ENCODE results near the gene TROAP.
A peak's percentile ranks its signal among the peaks of the same experiment; 100 is the strongest.
"Not testable (repeated sequence)": the region's sequence is repeated elsewhere in the genome, so short reads cannot be mapped to it uniquely, and the experiment has no call there.

The TROAP gene

GRCh38 chr12:49330631-49331379 lies 7.8 kb downstream of the TROAP start:
- no peak for DNase-seq

- no peak for DNase-seq
These were observed 8.5 kb downstream of the TROAP start for GRCh38 chr12:49331380-49332222.

GRCh38 chr12:49332441-49332861 lies 9.4 kb downstream of the TROAP start:
- DNase-seq: no peak

- no peak for DNase-seq
These were observed 9.9 kb downstream of the TROAP start for GRCh38 chr12:49332891-49333371.

GRCh38 chr12:49333778-49334177 lies 10.7 kb downstream of the TROAP start:
- not testable (repeated sequence) for DNase-seq

GRCh38 chr12:49334226-49334625 lies 11.2 kb downstream of the TROAP start:
- no peak for DNase-seq

- DNase-seq: no peak
These were observed 11.6 kb downstream of the TROAP start for GRCh38 chr12:49334681-49335080.

GRCh38 chr12:49335118-49335954 lies 12.3 kb downstream of the TROAP start:
- no peak for DNase-seq

GRCh38 chr12:49335955-49336644 lies 13.0 kb downstream of the TROAP start:
- no peak for DNase-seq

GRCh38 chr12:49336645-49337584 lies 13.9 kb downstream of the TROAP start, which contains the start of gene C1QL4:
TSS of gene C1QL4 (minus strand) at chr12:49337188. CDS start at chr12:49336477, 711 bp downstream.
- DNase-seq: peak; percentile 38

GRCh38 chr12:49338830-49339463 lies 15.9 kb downstream of the TROAP start:
- DNase-seq: no peak

- no peak for DNase-seq
These were observed 16.4 kb downstream of the TROAP start for GRCh38 chr12:49339464-49339861.

- DNase-seq: no peak
These were observed 17.2 kb downstream of the TROAP start for GRCh38 chr12:49340095-49340870.

- no peak for DNase-seq
These were observed 18.1 kb downstream of the TROAP start for GRCh38 chr12:49340971-49341776.

- no peak for DNase-seq
These were observed 18.7 kb downstream of the TROAP start for GRCh38 chr12:49341777-49342065.

GRCh38 chr12:49342066-49342913 lies 19.2 kb downstream of the TROAP start:
- DNase-seq: peak; percentile 29

- DNase-seq: no peak
These were observed 20.1 kb downstream of the TROAP start for GRCh38 chr12:49342914-49343731.
